Renal cortical epithelial cell (primary cell): ENCODE data around the gene ACTR3C. TPM values are rescaled to one million over a fixed set of nuclear protein-coding genes. Genes with fewer than 3 reads are reported as not detected.
"Not testable (repeated sequence)": the region's sequence is repeated elsewhere in the genome, so short reads cannot be mapped to it uniquely, and the experiment has no call there.

Experiments
- DNase-seq: peaks from one replicate; pipeline ENCODE4 v3.0.0-alpha.2; 2011; ENCODE audit warnings: low read depth
- total RNA-seq: library from RNA; depleted of rRNA; stranded (reverse); fragments of >200 nt; gene quantifications from 2 replicates; pipeline ENCODE4 v1.2.3, GENCODE V29; 2014

The ACTR3C gene
- total RNA-seq, 1 donor from 2014 or later = 81.8 TPM

GRCh38 chr7:150202894-150203293 is 120.5 kb downstream of the ACTR3C start:
- DNase-seq = not testable (repeated sequence)

Other genes starting within 250 kb of the ACTR3C start
- 30.6 and 86.5 TPM in 2 replicates for gene LRRC61, start 190 bp downstream of the ACTR3C start, total RNA-seq
- 28.5 and 161 TPM in 2 replicates for gene RARRES2, start 18.1 kb upstream of the ACTR3C start, total RNA-seq
- gene REPIN1, start 45.3 kb upstream of the ACTR3C start, total RNA-seq = 39.6 and 77.0 TPM in 2 replicates
- gene ZNF775, start 55.8 kb upstream of the ACTR3C start, total RNA-seq = 4.7 and 5.0 TPM in 2 replicates
- gene GIMAP8, start 127.1 kb upstream of the ACTR3C start, total RNA-seq = 0.15 and 0.17 TPM in 2 replicates
- gene GIMAP7, start 191.3 kb upstream of the ACTR3C start, total RNA-seq = 0.05 and 0.35 TPM in 2 replicates
- gene GIMAP4, start 243.8 kb upstream of the ACTR3C start, total RNA-seq = 2.1 TPM in 1 of 2 replicates, not detected in the other